Osteocyte (in vitro differentiated cells): ENCODE results near the gene DTX1. TPM values are rescaled to one million over a fixed set of nuclear protein-coding genes. Genes with fewer than 3 reads are reported as not detected.

ENCODE experiments used
- DNase-seq: peaks from one replicate; pipeline ENCODE4 v3.0.0; 2021; ENCODE audit warnings: mixed read lengths; ENCODE audit not compliant: unreplicated experiment; ENCODE audit errors: extremely low spot score
- H3K27ac Mint-ChIP-seq: one replicate; pipeline ENCODE4 v1.8.0; 2021; ENCODE audit warnings: mild to moderate bottlenecking, mixed read lengths; ENCODE audit not compliant: unreplicated experiment
- H3K27me3 Mint-ChIP-seq: one replicate; pipeline ENCODE4 v1.8.0; 2021; ENCODE audit warnings: mixed read lengths; ENCODE audit not compliant: unreplicated experiment
- H3K36me3 Mint-ChIP-seq: one replicate; pipeline ENCODE4 v1.8.0; 2021; ENCODE audit warnings: mixed read lengths; ENCODE audit not compliant: unreplicated experiment
- H3K4me1 Mint-ChIP-seq: one replicate; pipeline ENCODE4 v1.8.0; 2021; ENCODE audit warnings: mixed read lengths; ENCODE audit not compliant: unreplicated experiment
- H3K4me3 Mint-ChIP-seq: one replicate; pipeline ENCODE4 v1.8.0; 2021; ENCODE audit warnings: mild to moderate bottlenecking, moderate library complexity, mixed read lengths; ENCODE audit not compliant: unreplicated experiment
- H3K9me3 Mint-ChIP-seq: one replicate; pipeline ENCODE4 v1.8.0; 2021; ENCODE audit warnings: mixed read lengths; ENCODE audit not compliant: unreplicated experiment
- total RNA-seq: library from RNA; stranded (reverse); gene quantifications from 2 replicates; pipeline ENCODE4 v1.2.1, GENCODE V29; 2021
- TF ChIP-seq, protein P1 (sequence below): fragments of 200-600 bp; sonication (generic); IDR thresholded peaks from 2 replicates; pipeline ENCODE4 v1.5.0; 2021; ENCODE audit warnings: antibody characterized with exemption, mild to moderate bottlenecking, moderate library complexity

Gene DTX1
- total RNA-seq, 1 donor from 2014 or later = not detected

DNA sequence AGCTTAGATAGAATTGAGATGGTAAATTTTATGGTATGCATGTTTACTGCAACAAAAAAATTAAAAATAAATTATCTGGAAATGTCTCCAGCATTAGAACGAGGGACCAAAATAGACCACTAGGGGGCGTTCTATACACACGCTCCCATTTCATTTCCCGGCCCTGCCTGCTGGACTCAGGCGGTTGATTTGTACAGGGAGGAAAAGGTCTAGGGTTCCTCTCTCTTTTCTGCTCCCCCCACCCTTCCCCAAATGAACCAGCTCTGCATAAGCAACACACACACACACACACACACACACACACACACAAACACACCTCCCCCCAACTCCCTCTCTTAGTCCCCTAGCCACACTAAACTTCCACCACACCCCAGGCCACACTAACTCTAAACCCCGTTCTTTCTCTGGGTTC is 7.8 kb upstream of the DTX1 start:
- TF ChIP-seq, protein P1, sequence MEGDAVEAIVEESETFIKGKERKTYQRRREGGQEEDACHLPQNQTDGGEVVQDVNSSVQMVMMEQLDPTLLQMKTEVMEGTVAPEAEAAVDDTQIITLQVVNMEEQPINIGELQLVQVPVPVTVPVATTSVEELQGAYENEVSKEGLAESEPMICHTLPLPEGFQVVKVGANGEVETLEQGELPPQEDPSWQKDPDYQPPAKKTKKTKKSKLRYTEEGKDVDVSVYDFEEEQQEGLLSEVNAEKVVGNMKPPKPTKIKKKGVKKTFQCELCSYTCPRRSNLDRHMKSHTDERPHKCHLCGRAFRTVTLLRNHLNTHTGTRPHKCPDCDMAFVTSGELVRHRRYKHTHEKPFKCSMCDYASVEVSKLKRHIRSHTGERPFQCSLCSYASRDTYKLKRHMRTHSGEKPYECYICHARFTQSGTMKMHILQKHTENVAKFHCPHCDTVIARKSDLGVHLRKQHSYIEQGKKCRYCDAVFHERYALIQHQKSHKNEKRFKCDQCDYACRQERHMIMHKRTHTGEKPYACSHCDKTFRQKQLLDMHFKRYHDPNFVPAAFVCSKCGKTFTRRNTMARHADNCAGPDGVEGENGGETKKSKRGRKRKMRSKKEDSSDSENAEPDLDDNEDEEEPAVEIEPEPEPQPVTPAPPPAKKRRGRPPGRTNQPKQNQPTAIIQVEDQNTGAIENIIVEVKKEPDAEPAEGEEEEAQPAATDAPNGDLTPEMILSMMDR = peak; percentile 82
- Mint-ChIP-seq H3K4me3 (no peak overlapping the region), H3K4me1 (no peaks in the 10 kb centered on the region), H3K27ac (no peak overlapping the region), H3K9me3 (peaks cover 4% of the 10 kb centered on the region), H3K27me3 (peaks cover 48% of the 10 kb centered on the region), H3K36me3 (no peaks in the 10 kb centered on the region)
- no peak for DNase-seq

DNA sequence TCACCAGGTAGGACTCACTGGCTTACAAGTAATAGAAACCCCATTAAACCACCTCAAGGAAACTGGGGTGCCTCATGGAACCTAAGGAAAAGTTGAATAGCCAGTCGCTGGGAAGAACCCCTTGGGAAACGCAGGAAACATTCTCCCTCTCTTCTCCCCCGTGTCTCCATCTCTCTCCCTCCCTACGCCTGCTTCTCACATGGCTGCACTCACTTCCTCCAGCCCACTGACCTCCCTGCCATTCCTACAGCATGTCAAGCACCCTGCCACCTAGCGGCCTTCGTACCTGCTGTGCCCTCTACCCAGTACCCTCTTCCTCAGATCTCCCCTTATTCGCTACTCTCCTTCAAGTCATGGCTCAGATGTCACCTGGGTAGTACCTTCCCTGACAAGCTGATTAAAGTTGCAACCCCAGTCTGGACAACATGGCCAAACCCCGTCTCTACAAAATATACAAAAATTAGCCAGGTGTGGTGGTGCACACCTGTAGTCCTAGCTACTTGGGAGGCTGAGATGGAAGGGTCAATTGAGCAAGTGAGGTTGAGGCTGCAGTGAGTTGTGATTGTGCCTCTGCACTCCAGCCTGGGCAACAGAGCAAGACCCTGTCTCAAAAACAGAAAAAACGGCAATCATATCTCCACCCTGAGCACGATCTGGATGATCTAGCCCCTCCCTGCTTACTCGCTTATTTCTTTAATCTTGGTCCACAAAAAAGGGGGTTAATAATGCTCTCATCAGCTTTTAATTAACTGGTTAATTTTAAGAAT is 6.4 kb upstream of the DTX1 start:
- TF ChIP-seq, protein P1 = no peak
- H3K27me3 Mint-ChIP-seq = peaks cover 50% of the 10 kb centered on the region
- no peaks in the 10 kb centered on the region for H3K4me1 Mint-ChIP-seq
- no peak for DNase-seq
- no peaks in the 10 kb centered on the region for H3K9me3 Mint-ChIP-seq
- H3K4me3 Mint-ChIP-seq = no peak overlapping the region
- no peak overlapping the region for H3K27ac Mint-ChIP-seq
- H3K36me3 Mint-ChIP-seq = no peaks in the 10 kb centered on the region

DNA sequence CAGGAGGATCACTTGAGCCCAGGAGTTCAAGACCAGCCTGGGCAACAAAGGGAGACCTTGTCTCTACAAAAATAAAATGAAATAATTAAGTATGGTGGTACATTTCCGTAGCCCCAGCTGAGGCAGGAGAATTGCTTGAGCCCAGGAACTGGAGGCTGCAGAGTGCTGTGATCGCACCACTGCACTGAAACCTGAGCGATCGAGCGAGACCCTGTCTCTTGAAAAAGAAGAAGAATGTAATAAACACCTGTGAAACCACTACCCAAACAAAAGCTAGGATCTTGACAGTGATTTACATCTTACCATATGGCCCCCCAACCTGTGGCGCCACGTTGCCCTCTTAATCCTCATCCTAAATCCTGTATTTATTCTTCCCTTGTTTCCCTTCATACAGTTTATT is 5.7 kb upstream of the DTX1 start:
- Mint-ChIP-seq H3K27ac (no peak overlapping the region), H3K9me3 (no peaks in the 10 kb centered on the region), H3K27me3 (peaks cover 52% of the 10 kb centered on the region), H3K4me3 (no peak overlapping the region), H3K4me1 (no peaks in the 10 kb centered on the region), H3K36me3 (no peaks in the 10 kb centered on the region)
- DNase-seq = no peak
- TF ChIP-seq, protein P1 = no peak

DNA sequence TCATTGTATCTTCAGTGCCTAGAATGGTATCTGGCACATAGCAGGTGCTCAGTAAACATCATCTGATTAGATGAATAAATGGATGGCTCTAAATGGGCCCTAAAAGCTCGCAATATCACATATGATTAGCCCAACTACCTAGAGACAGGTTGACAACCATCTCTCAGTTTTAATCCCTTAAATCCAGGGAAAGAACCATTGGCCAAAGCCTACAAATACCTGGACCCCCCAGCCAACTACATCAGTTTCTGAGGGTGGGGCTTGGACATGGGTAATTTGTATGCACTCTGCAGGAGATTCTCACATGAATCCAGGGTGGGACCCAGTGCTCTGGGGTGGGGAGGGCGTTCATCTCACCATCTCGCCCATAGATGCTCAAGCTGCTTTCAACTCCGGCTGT is 4.8 kb upstream of the DTX1 start:
- TF ChIP-seq, protein P1 = no peak
- Mint-ChIP-seq H3K4me1 (no peaks in the 10 kb centered on the region), H3K27ac (no peak overlapping the region), H3K4me3 (no peak overlapping the region), H3K9me3 (no peaks in the 10 kb centered on the region), H3K36me3 (no peaks in the 10 kb centered on the region), H3K27me3 (peaks cover 52% of the 10 kb centered on the region)
- DNase-seq = no peak

DNA sequence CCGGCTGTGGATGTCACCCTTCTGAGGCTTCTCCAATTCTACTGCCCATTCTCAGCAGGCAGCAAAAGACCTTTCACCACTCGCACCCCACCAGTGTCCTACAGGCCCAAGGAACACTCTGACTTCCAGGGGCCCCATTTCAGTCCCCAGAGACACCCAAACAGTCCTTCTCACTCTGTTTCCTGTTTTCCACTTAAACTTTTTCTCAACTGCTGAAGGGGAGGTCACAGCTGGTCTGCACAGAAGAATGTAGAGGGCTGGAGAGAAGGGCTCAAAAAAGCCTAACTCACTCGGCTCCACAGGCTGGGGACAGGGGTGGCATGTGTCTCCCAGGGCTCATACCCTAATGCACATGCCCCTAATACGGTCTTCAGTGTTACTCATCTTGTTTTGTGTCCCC is 4.2 kb upstream of the DTX1 start:
- DNase-seq = no peak
- H3K4me3 Mint-ChIP-seq = no peak overlapping the region
- no peaks in the 10 kb centered on the region for H3K36me3 Mint-ChIP-seq
- H3K4me1 Mint-ChIP-seq = no peaks in the 10 kb centered on the region
- peaks cover 52% of the 10 kb centered on the region for H3K27me3 Mint-ChIP-seq
- no peaks in the 10 kb centered on the region for H3K9me3 Mint-ChIP-seq
- no peak overlapping the region for H3K27ac Mint-ChIP-seq
- TF ChIP-seq, protein P1 = no peak
